ENCODE measurements around the gene NCKAP5.

Gene NCKAP5

GRCh38 chr2:133581010-133581760 lies 12.9 kb upstream of the NCKAP5 start:
- no peak overlapping the region for H3K4me3 ChIP-seq (ENCODE audit: low read depth, low read length)
- no peak for DNase-seq (ENCODE audit: low read depth, low spot score)
- no peak for TF ChIP-seq CTCF (IDR thresholded peaks at IDR 0.05; ENCODE audit: insufficient read depth, low read length, missing control alignments)
- ChIA-PET CTCF (interaction anchor here (0.8 to 2.7 kb wide), 4 partner anchors 12 to 319 kb away, joined by 3 to 13 read pairs (median 4); partner anchors contain the start of gene NCKAP5), POLR2A (interaction anchor here (0.6 kb wide), 1 partner anchor 10 kb away, joined by 3 read pairs; no protein-coding TSS in a partner anchor)

- ChIA-PET POLR2A (no interaction called here), CTCF (interaction anchor here (0.8 to 1.6 kb wide), 3 partner anchors 12 to 265 kb away, joined by 3 to 6 read pairs (median 4); no protein-coding TSS in a partner anchor)
- no peak for TF ChIP-seq CTCF (IDR thresholded peaks at IDR 0.05; ENCODE audit: insufficient read depth, low read length, missing control alignments)
- DNase-seq (ENCODE audit: low read depth, low spot score) = no peak
- no peak overlapping the region for H3K4me3 ChIP-seq (ENCODE audit: low read depth, low read length)
Observed at GRCh38 chr2:133579274-133579673, 11.0 kb upstream of the NCKAP5 start.

GRCh38 chr2:133576714-133577113 lies 8.5 kb upstream of the NCKAP5 start:
- POLR2A ChIA-PET = no interaction called here
- TF ChIP-seq CTCF (IDR thresholded peaks at IDR 0.05; ENCODE audit: insufficient read depth, low read length, missing control alignments) = no peak
- CTCF ChIA-PET = interaction anchor here (1.0 to 3.5 kb wide), 5 partner anchors 16 to 203 kb away, joined by 3 to 9 read pairs (median 4); no protein-coding TSS in a partner anchor
- DNase-seq (ENCODE audit: low read depth, low spot score) = no peak
- no peak overlapping the region for H3K4me3 ChIP-seq (ENCODE audit: low read depth, low read length)

GRCh38 chr2:133574620-133575019 lies 6.4 kb upstream of the NCKAP5 start:
- DNase-seq (ENCODE audit: low read depth, low spot score) = no peak
- ChIA-PET CTCF (interaction anchor here (0.9 to 3.5 kb wide), 5 partner anchors 14 to 270 kb away, joined by 3 to 9 read pairs (median 4); no protein-coding TSS in a partner anchor), POLR2A (no interaction called here)
- no peak overlapping the region for H3K4me3 ChIP-seq (ENCODE audit: low read depth, low read length)
- TF ChIP-seq CTCF (IDR thresholded peaks at IDR 0.05; ENCODE audit: insufficient read depth, low read length, missing control alignments) = no peak

- no peak for TF ChIP-seq CTCF (IDR thresholded peaks at IDR 0.05; ENCODE audit: insufficient read depth, low read length, missing control alignments)
- H3K4me3 ChIP-seq (ENCODE audit: low read depth, low read length) = no peak overlapping the region
- CTCF ChIA-PET = interaction anchor here (0.9 to 3.5 kb wide), 4 partner anchors 14 to 206 kb away, joined by 3 to 9 read pairs (median 4); no protein-coding TSS in a partner anchor
- no peak for DNase-seq (ENCODE audit: low read depth, low spot score)
- POLR2A ChIA-PET = no interaction called here
Observed at GRCh38 chr2:133574186-133574585, 5.9 kb upstream of the NCKAP5 start.

- DNase-seq (ENCODE audit: low read depth, low spot score) = no peak
- POLR2A ChIA-PET = no interaction called here
- TF ChIP-seq CTCF (IDR thresholded peaks at IDR 0.05; ENCODE audit: insufficient read depth, low read length, missing control alignments) = no peak
- CTCF ChIA-PET = interaction anchor here (1.0 kb wide), 1 partner anchor 204 kb away, joined by 4 read pairs; no protein-coding TSS in a partner anchor
- H3K4me3 ChIP-seq (ENCODE audit: low read depth, low read length) = no peak overlapping the region
Observed at GRCh38 chr2:133573491-133574162, 5.4 kb upstream of the NCKAP5 start.

All from AG04449 (cell line).